Neural crest cell (in vitro differentiated cells): ENCODE measurements around the gene ALK. TPM values are rescaled to one million over a fixed set of nuclear protein-coding genes. Genes with fewer than 3 reads are reported as not detected.
A peak's percentile ranks its signal among the peaks of the same experiment; 100 is the strongest.

Experiments used
- DNase-seq: peaks from one replicate; pipeline ENCODE4 v3.0.0; 2021; ENCODE audit warnings: low read depth, mixed read lengths, low spot score
- H3K27ac Mint-ChIP-seq: one replicate; pipeline ENCODE4 v1.8.0; 2021; ENCODE audit warnings: mild to moderate bottlenecking, mixed read lengths; ENCODE audit not compliant: unreplicated experiment
- H3K27me3 Mint-ChIP-seq: 2 replicates; pipeline ENCODE4 v1.8.0; 2021; ENCODE audit warnings: low read depth, mild to moderate bottlenecking, mixed read lengths
- H3K36me3 Mint-ChIP-seq: 2 replicates; pipeline ENCODE4 v1.8.0; 2021; ENCODE audit warnings: low read depth, mild to moderate bottlenecking, mixed read lengths
- H3K4me1 Mint-ChIP-seq: 2 replicates; pipeline ENCODE4 v1.8.0; 2021; ENCODE audit warnings: mixed read lengths
- H3K4me3 Mint-ChIP-seq: one replicate; pipeline ENCODE4 v1.8.0; 2021; ENCODE audit warnings: mild to moderate bottlenecking, mixed read lengths
- H3K9me3 Mint-ChIP-seq: 2 replicates; pipeline ENCODE4 v1.8.0; 2021; ENCODE audit warnings: mixed read lengths
- total RNA-seq: library from RNA; stranded (reverse); gene quantifications from 2 replicates; pipeline ENCODE4 v1.2.1, GENCODE V29; 2021
- TF ChIP-seq, protein P1 (sequence below): fragments of 200-600 bp; sonication (generic); conservative IDR thresholded peaks from 2 replicates; pipeline ENCODE4 v1.5.0; 2021; ENCODE audit warnings: antibody characterized with exemption, mild to moderate bottlenecking

ALK gene
- total RNA-seq, 1 donor from 2014 or later = 2.0 TPM

DNA sequence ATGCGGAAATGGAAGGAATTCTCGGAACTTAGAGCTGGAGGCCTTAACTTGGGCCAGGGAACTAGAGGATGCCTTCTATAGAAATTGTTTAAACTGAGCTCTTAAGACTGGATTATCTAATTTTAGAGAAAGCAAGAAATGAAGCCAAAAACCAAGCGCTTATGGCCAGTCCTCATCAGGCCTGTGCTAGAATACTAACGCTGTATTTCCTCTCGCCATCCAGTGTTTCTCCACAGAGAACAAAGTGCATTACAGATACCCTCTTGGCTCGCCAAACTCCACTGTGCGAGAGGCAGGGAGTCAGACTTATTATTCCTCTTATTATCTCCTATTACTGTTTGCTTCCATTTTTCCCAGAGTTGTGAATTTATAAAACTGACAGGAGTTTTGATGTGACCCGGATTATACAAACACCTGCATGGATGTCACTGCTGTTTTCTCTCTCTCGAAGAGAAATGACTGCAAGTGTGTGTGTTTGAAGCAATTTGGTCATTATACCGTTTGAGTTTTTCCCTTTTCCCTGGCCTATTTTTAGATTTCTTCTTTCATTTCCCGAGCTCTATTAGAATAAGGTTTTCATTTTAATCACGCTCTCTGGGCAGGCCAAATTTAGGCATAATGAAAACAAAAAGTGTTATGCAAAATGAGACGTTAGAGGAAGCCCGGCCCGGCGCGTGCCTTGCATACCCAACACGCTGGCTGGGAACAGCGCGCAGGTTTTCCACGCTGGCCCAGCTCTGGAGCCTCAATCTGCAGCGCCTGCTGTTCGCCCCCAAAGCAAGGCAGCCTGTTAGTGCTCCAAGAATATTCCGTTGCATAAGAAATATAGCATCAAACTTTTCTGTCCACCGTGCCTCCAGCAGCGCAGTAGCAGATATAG is 103.3 kb downstream of the ALK start:
- Mint-ChIP-seq H3K27me3 (no peaks in the 10 kb centered on the region), H3K4me1 (peaks cover 26% of the 10 kb centered on the region), H3K9me3 (peaks cover 6% of the 10 kb centered on the region), H3K36me3 (no peaks in the 10 kb centered on the region), H3K4me3 (no peak overlapping the region), H3K27ac (peak overlapping the region; percentile 80)
- no peak for DNase-seq
- TF ChIP-seq, protein P1, sequence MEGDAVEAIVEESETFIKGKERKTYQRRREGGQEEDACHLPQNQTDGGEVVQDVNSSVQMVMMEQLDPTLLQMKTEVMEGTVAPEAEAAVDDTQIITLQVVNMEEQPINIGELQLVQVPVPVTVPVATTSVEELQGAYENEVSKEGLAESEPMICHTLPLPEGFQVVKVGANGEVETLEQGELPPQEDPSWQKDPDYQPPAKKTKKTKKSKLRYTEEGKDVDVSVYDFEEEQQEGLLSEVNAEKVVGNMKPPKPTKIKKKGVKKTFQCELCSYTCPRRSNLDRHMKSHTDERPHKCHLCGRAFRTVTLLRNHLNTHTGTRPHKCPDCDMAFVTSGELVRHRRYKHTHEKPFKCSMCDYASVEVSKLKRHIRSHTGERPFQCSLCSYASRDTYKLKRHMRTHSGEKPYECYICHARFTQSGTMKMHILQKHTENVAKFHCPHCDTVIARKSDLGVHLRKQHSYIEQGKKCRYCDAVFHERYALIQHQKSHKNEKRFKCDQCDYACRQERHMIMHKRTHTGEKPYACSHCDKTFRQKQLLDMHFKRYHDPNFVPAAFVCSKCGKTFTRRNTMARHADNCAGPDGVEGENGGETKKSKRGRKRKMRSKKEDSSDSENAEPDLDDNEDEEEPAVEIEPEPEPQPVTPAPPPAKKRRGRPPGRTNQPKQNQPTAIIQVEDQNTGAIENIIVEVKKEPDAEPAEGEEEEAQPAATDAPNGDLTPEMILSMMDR = no peak

GRCh38 chr2:29817299-29817698 is 104.1 kb downstream of the ALK start:
- H3K4me1 Mint-ChIP-seq = peaks cover 26% of the 10 kb centered on the region
- no peak for DNase-seq
- no peak overlapping the region for H3K27ac Mint-ChIP-seq
- H3K4me3 Mint-ChIP-seq = no peak overlapping the region
- no peaks in the 10 kb centered on the region for H3K9me3 Mint-ChIP-seq
- no peaks in the 10 kb centered on the region for H3K27me3 Mint-ChIP-seq
- TF ChIP-seq, protein P1 = no peak
- H3K36me3 Mint-ChIP-seq = no peaks in the 10 kb centered on the region

DNA sequence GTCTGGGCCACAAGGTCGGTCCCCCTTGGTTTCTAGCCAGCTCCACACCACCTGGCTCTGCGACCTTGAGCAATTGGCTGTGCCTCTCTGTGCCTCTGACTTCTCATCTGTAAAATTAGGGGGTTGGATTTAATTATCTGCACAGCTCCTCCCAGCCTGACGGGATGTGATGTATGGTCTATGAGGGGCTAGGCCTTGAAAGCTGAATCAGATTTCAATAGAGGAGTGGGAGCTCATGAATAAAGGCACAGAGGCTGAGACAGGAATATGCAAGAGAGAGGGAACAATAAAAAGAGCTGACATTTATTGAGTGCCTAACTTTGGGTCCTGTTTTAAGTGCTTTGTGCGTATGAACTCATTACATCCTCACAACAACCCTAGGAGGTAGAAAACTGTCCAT is 104.7 kb downstream of the ALK start:
- H3K27me3 Mint-ChIP-seq = no peaks in the 10 kb centered on the region
- no peaks in the 10 kb centered on the region for H3K36me3 Mint-ChIP-seq
- no peak overlapping the region for H3K4me3 Mint-ChIP-seq
- no peak for DNase-seq
- peaks cover 26% of the 10 kb centered on the region for H3K4me1 Mint-ChIP-seq
- no peaks in the 10 kb centered on the region for H3K9me3 Mint-ChIP-seq
- TF ChIP-seq, protein P1 = no peak
- H3K27ac Mint-ChIP-seq = peak overlapping the region; percentile 21

DNA sequence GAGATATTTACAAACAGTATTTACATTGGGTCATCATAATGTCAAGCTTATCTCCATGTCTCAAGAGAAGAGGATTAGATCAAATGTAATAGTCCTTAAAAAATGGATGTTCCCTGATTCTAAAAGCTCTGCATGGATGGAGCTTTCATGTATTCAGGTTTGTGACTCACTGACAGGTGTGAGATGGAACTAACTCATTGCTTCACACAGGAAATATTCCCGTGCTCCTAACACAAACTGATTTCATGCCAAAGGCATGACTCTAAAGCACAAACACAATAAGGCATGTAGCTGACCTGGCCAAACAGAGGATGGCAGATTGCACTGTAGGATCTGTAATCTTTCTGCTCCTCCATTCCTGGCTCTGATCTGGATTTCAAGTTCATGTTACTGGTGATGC is 110.0 kb downstream of the ALK start:
- no peaks in the 10 kb centered on the region for H3K36me3 Mint-ChIP-seq
- TF ChIP-seq, protein P1 = no peak

GRCh38 chr2:29810956-29811355 is 110.4 kb downstream of the ALK start:
- TF ChIP-seq, protein P1 = no peak
- Mint-ChIP-seq H3K27me3 (no peaks in the 10 kb centered on the region), H3K9me3 (no peaks in the 10 kb centered on the region), H3K4me1 (peaks cover 16% of the 10 kb centered on the region), H3K36me3 (no peaks in the 10 kb centered on the region), H3K4me3 (no peak overlapping the region), H3K27ac (no peak overlapping the region)
- DNase-seq = no peak

More for the DNA sequence above, 110.0 kb downstream of the ALK start:
- Mint-ChIP-seq H3K4me1 (peaks cover 18% of the 10 kb centered on the region), H3K9me3 (no peaks in the 10 kb centered on the region), H3K4me3 (no peak overlapping the region), H3K27me3 (no peaks in the 10 kb centered on the region), H3K27ac (no peak overlapping the region)
- no peak for DNase-seq
